Colonic mucosa (tissue), 4 donors: Measurements from ENCODE around the gene C5orf22. TPM values are rescaled to one million over a fixed set of nuclear protein-coding genes. Genes with fewer than 3 reads are reported as not detected.

Experiments used
- DNase-seq: peaks from one replicate; pipeline ENCODE4 v3.0.0-alpha.2; 2020
- H3K27ac ChIP-seq: fragments of 200-600 bp; one replicate; pipeline ENCODE4 v1.8.0; 2021
- H3K27me3 ChIP-seq: fragments of 200-600 bp; one replicate; pipeline ENCODE4 v1.8.0; 2021
- H3K36me3 ChIP-seq: fragments of 200-600 bp; one replicate; pipeline ENCODE4 v1.8.0; 2021
- H3K4me1 ChIP-seq: fragments of 200-600 bp; one replicate; pipeline ENCODE4 v1.8.0; 2021; ENCODE audit warnings: mild to moderate bottlenecking
- H3K4me3 ChIP-seq: fragments of 200-600 bp; one replicate; pipeline ENCODE4 v1.8.0; 2021
- H3K9ac ChIP-seq, 2 donors: one replicate each; pipeline ENCODE4 v1.7.0; 2013; ENCODE audit warnings: control low read depth in 2 of 2, low read depth in 2 of 2, low read length in 2 of 2
- H3K9me3 ChIP-seq: fragments of 200-600 bp; one replicate; pipeline ENCODE4 v1.8.0; 2021
- intact Hi-C: fragments of 100-400 bp; cut with DNase I; formaldehyde crosslinking; loops from one replicate; pipeline ENCODE4 v1.14.1; 2022
- total RNA-seq, 2 donors: library from RNA; stranded (reverse); fragmentation: NEBNext Ultra II Directional in 1 of 2; extraction: Animal tissue kit (Norgen Biotek cat#: 25700) in 1 of 2; gene quantifications; one replicate each; pipeline ENCODE4 v1.2.1, GENCODE V29; 2021
- TF ChIP-seq, protein P1 (sequence below): fragments of 200-600 bp; IDR thresholded peaks from one replicate; pipeline ENCODE4 v1.8.0; 2022; ENCODE audit warnings: antibody characterized with exemption, mild to moderate bottlenecking
- donor health status: healthy.
- donor health status: DM: no; HTN: no; CAD: no.
- donor health status: DM: no; HTN: no; CAD: no.

Gene C5orf22
- total RNA-seq, 2 donors from 2014 or later, result 24.0 to 27.4 TPM

GRCh38 chr5:31604644-31605043, 72.5 kb downstream of the C5orf22 start:
- no peak overlapping the region for H3K4me3 ChIP-seq
- no peak overlapping the region for H3K27ac ChIP-seq
- no peaks in the 10 kb centered on the region for H3K9me3 ChIP-seq
- no peaks in the 10 kb centered on the region for H3K36me3 ChIP-seq
- no peak for DNase-seq
- H3K4me1 ChIP-seq, result no peaks in the 10 kb centered on the region
- TF ChIP-seq, protein P1, sequence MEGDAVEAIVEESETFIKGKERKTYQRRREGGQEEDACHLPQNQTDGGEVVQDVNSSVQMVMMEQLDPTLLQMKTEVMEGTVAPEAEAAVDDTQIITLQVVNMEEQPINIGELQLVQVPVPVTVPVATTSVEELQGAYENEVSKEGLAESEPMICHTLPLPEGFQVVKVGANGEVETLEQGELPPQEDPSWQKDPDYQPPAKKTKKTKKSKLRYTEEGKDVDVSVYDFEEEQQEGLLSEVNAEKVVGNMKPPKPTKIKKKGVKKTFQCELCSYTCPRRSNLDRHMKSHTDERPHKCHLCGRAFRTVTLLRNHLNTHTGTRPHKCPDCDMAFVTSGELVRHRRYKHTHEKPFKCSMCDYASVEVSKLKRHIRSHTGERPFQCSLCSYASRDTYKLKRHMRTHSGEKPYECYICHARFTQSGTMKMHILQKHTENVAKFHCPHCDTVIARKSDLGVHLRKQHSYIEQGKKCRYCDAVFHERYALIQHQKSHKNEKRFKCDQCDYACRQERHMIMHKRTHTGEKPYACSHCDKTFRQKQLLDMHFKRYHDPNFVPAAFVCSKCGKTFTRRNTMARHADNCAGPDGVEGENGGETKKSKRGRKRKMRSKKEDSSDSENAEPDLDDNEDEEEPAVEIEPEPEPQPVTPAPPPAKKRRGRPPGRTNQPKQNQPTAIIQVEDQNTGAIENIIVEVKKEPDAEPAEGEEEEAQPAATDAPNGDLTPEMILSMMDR, result no peak
- H3K9ac ChIP-seq, result no peak overlapping the region
- H3K27me3 ChIP-seq, result no peaks in the 10 kb centered on the region
- intact Hi-C loops, result no loop called here

Other genes with a start within 250 kb of the C5orf22 start
- gene DROSHA, start 208 bp upstream of the C5orf22 start, total RNA-seq, result 10 to 100 TPM; 49.2 to 61.6 TPM
- gene PDZD2, start 106.8 kb downstream of the C5orf22 start, total RNA-seq, result 1 to 10 TPM; 1.8 to 2.3 TPM